ENCODE data around the gene PHYHD1. TPM values are rescaled to one million over a fixed set of nuclear protein-coding genes. Genes with fewer than 3 reads are reported as not detected.

PHYHD1 gene
- total RNA-seq, 1 donor from 2014 or later = 3.4 TPM

DNA sequence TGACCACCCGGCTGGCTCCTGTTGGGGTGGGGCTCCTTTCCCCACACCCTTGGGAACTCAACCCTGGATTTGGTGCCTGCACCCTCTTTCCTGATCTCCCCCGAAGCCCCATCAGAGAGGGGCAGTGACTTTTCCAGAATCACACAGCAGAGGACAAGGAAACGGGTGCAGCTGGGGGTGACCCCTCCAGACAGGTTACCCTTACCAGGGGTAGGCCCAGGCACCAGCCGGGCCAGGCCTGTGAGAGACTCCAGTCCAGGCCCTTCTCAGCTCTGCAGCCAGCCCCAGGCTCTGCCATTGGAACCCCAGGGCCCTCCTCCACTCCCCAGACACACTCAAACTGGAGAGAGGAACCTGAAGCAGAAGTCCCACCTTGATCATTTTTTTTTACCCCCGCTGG is 19.0 kb upstream of the PHYHD1 start:
- DNase-seq (ENCODE audit: low spot score) = no peak
- Mint-ChIP-seq H3K4me3 (ENCODE audit: unreplicated experiment) (no peak overlapping the region), H3K4me1 (ENCODE audit: low read depth) (peaks cover 36% of the 10 kb centered on the region), H3K27ac (ENCODE audit: unreplicated experiment) (no peak overlapping the region), H3K36me3 (ENCODE audit: low read depth) (peaks cover 6% of the 10 kb centered on the region), H3K9me3 (ENCODE audit: low read depth) (no peaks in the 10 kb centered on the region), H3K27me3 (ENCODE audit: low read depth) (no peaks in the 10 kb centered on the region)
- TF ChIP-seq, protein P1, sequence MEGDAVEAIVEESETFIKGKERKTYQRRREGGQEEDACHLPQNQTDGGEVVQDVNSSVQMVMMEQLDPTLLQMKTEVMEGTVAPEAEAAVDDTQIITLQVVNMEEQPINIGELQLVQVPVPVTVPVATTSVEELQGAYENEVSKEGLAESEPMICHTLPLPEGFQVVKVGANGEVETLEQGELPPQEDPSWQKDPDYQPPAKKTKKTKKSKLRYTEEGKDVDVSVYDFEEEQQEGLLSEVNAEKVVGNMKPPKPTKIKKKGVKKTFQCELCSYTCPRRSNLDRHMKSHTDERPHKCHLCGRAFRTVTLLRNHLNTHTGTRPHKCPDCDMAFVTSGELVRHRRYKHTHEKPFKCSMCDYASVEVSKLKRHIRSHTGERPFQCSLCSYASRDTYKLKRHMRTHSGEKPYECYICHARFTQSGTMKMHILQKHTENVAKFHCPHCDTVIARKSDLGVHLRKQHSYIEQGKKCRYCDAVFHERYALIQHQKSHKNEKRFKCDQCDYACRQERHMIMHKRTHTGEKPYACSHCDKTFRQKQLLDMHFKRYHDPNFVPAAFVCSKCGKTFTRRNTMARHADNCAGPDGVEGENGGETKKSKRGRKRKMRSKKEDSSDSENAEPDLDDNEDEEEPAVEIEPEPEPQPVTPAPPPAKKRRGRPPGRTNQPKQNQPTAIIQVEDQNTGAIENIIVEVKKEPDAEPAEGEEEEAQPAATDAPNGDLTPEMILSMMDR (IDR thresholded peaks at IDR 0.05) = no peak

DNA sequence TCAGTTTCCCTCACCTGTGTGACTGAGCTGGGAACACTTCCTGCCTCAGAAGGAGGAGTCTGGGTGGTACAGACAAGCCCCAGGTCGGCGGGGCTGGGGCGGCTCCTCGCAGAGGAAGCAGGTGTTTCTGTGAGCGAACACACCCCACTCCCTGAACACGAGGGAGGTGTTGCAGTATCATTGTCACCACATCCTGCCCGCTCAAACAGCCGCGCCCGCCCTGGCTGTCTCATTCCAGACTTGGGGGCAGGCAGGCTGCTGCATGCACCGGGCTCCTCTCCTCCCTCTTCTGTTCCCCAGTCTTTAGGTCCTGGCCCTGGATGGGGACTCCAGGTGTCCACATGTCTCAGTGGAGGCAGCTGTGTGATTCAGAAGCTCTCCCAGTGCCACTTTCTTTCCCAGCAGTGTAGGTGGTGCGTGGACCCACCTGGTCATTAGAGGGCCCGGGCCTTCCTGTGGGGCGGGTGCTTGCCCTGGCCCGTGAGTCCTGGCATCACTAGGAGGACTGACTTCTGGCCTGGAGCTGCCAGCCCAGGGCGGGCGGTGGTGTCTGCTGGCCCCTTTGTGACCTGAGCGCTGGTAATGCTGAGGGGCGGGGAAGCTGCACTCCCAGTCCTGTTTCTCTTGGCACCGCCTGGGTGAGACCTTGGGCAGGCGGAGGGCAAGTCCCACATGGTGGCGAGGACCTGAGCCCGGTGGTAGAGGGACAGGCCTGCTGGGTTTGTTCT is 18.3 kb upstream of the PHYHD1 start:
- peak overlapping the region; percentile 88 for H3K27ac Mint-ChIP-seq (ENCODE audit: unreplicated experiment)
- no peaks in the 10 kb centered on the region for H3K27me3 Mint-ChIP-seq (ENCODE audit: low read depth)
- peaks cover 36% of the 10 kb centered on the region for H3K4me1 Mint-ChIP-seq (ENCODE audit: low read depth)
- no peak overlapping the region for H3K4me3 Mint-ChIP-seq (ENCODE audit: unreplicated experiment)
- DNase-seq (ENCODE audit: low spot score) = no peak
- TF ChIP-seq, protein P1 (IDR thresholded peaks at IDR 0.05) = no peak
- peaks cover 10% of the 10 kb centered on the region for H3K36me3 Mint-ChIP-seq (ENCODE audit: low read depth)
- H3K9me3 Mint-ChIP-seq (ENCODE audit: low read depth) = no peaks in the 10 kb centered on the region

DNA sequence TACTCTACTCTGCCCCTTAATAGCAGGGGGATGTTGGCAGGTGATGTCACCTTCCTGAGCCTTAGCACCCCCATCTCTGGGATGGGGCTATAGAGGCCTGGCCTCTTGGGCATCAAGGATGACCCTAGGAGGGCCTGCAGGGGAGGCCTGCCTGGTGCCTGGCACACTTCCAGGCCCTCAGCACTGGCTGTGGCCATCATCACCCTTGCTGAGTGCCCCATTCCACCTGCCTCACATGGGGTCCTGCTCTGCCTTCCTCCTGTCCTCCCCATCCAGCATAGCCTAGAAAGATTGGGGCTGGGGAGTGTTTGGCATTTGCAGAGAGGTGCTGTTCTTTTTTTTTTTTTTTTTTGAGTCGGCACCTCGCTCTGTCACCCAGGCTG is 17.7 kb upstream of the PHYHD1 start:
- H3K27ac Mint-ChIP-seq (ENCODE audit: unreplicated experiment) = peak overlapping the region; percentile 88

DNA sequence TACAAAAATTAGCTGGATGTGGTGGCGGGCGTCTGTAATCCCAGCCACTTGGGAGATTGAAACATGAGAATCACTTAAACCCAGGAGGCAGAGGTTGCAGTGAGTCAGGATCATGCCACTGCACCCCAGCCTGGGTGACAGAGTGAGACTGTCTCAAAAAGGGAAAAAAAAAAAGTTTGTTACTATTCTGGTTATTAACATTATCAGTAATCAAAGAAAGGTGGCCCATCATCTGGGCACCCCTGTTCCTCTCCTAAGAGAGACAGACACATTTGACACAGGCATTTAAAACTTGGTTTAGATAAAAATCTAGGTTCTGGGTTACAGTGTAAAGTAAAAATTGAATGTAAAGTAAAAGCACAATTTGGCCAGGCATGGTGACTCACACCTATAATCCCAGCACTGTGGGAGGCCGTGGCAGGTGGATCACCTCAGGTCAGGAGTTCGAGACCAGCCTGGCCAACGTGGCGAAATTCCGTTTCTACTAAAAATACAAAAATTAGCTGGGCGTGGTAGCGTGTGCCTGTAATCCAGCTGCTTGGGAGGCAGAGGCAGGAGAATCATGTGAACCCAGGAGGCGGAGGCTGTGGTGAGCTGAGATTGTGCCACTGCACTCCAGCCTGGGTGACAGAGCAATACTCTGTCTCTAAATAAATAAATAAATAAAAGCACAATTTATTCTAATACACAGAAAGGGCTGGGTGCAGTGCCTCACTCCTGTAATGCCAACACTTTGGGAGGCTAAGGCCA is 16.7 kb upstream of the PHYHD1 start:
- Mint-ChIP-seq H3K36me3 (ENCODE audit: low read depth) (peaks cover 21% of the 10 kb centered on the region), H3K27ac (ENCODE audit: unreplicated experiment) (peak overlapping the region; percentile 88), H3K9me3 (ENCODE audit: low read depth) (no peaks in the 10 kb centered on the region), H3K4me3 (ENCODE audit: unreplicated experiment) (no peak overlapping the region), H3K27me3 (ENCODE audit: low read depth) (no peaks in the 10 kb centered on the region), H3K4me1 (ENCODE audit: low read depth) (peaks cover 34% of the 10 kb centered on the region)
- no peak for DNase-seq (ENCODE audit: low spot score)
- TF ChIP-seq, protein P1 (IDR thresholded peaks at IDR 0.05) = no peak

More for the DNA sequence above, 17.7 kb upstream of the PHYHD1 start:
- Mint-ChIP-seq H3K4me3 (ENCODE audit: unreplicated experiment) (no peak overlapping the region), H3K4me1 (ENCODE audit: low read depth) (peaks cover 36% of the 10 kb centered on the region), H3K9me3 (ENCODE audit: low read depth) (no peaks in the 10 kb centered on the region), H3K27me3 (ENCODE audit: low read depth) (no peaks in the 10 kb centered on the region), H3K36me3 (ENCODE audit: low read depth) (peaks cover 15% of the 10 kb centered on the region)
- TF ChIP-seq, protein P1 (IDR thresholded peaks at IDR 0.05) = no peak
- no peak for DNase-seq (ENCODE audit: low spot score)

DNA sequence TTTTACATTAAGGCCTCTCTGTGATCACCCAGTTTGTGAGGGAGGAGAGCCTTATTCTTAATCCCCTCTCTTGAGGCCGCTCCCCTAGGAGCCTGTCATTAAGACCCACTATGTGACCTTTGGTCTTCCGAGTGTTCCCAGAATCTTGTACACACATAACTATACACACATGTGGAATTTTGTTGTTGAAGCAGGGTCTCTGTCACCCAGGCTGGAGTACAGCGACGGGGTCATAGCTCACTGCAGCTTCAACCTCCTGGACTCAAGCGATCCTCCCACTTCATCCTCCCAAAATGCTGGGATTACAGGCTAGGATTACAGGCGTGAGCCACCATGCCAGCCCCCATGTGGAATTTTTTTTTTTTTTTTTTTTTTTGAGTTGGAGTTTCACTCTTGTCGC is 14.8 kb upstream of the PHYHD1 start:
- TF ChIP-seq, protein P1 (IDR thresholded peaks at IDR 0.05) = no peak
- no peaks in the 10 kb centered on the region for H3K27me3 Mint-ChIP-seq (ENCODE audit: low read depth)
- H3K4me1 Mint-ChIP-seq (ENCODE audit: low read depth) = peaks cover 27% of the 10 kb centered on the region
- no peak overlapping the region for H3K27ac Mint-ChIP-seq (ENCODE audit: unreplicated experiment)
- H3K9me3 Mint-ChIP-seq (ENCODE audit: low read depth) = no peaks in the 10 kb centered on the region
- H3K4me3 Mint-ChIP-seq (ENCODE audit: unreplicated experiment) = no peak overlapping the region
- no peak for DNase-seq (ENCODE audit: low spot score)
- peaks cover 29% of the 10 kb centered on the region for H3K36me3 Mint-ChIP-seq (ENCODE audit: low read depth)
